Stimulated activated CD8-positive, alpha-beta memory T cell treated with anti-CD3 and anti-CD28 coated beads, Interleukin-4, amount 100 ng/mL, for 48 hours (primary cell): ENCODE measurements around the gene TBATA.

Experiments used
- DNase-seq: peaks from one replicate; pipeline ENCODE4 v3.0.0-alpha.2; 2020

Gene TBATA

DNA sequence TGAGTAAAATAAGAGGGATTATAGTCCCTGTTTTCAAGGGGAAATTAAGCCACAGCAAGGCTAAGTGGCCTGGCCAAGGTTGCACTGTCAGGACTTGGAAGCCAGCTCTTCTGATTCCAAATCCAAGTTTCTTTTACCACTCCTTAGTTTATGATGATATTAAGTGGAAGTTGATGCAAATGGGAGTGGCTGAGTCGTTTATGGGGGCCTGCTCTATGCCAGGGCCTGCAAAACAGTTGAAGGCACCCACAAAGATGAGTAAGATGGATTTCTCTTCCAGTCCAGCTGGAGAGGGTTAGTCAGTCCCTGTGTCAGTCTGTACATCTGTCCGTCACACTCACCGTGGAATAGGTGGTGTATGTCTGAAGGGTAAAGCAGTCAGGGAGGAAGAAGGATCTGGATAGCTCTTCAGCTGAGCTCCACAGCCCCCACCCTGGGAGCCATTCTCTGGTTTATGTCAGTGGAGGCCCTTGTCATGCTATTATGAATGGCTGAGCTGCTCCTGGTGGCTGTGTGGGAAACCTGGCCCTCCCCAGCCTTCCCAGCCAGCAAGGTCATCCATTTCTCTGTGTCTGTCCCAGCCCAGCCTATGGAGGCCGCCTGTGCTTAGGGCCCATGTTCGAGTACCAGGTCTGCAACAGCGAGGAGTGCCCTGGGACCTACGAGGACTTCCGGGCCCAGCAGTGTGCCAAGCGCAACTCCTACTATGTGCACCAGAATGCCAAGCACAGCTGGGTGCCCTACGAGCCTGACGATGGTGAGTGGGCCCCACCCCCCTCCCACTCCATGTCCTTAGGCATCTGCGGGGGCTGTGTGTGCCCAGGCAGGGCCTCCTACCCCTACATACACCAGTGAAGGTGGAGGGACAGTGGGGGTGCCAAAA, 44.5 kb downstream of the TBATA start:
- no peak for DNase-seq

DNA sequence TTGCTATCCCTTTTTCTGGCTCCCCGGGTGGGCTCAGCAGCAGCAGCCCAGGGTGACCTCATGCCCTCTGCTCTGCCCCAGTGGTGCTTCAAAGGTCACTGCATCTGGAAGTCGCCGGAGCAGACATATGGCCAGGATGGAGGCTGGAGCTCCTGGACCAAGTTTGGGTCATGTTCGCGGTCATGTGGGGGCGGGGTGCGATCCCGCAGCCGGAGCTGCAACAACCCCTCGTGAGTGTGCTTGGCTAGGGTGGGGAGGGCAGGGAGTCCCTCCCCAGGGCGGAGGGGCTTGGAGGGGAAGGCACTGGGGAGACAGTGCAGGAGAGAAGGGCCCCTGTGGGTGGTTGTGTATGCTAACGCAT, 46.4 kb downstream of the TBATA start:
- DNase-seq: no peak

DNA sequence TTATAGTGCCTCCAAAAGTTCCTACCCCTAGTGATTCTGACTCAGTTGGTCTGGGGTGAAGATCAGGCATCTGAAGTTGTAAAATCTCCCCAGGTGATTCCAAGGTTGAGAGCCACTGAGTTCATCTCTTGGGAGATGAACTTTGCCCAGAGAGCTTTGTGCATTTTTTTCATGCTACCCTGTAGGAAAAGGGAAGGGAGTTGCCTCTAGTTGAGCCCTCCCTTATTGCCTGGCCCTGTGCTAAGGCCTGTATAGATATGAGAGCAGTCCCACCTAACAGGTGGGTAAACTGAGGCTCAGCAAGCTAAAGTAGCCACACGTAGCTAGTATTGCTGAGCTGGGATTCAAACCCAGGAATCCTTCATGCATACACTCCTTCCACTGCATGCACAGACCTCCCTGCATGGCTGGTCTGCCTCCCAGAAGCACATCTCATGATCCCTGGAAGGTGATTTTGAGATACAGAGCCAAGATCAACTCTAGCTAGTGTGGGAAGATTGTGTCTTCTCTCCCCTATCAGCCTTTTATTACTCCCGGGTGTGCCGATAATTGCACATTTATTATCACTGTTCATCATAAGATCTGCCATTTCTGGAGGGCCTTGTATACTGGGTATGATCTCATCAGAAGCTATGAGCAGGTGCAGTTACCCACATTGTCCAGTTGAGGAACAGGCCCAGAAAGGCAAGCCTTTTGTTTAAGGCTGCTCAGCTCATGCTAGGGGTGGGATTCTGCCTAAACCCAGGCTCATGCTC, 47.0 kb downstream of the TBATA start:
- no peak for DNase-seq

DNA sequence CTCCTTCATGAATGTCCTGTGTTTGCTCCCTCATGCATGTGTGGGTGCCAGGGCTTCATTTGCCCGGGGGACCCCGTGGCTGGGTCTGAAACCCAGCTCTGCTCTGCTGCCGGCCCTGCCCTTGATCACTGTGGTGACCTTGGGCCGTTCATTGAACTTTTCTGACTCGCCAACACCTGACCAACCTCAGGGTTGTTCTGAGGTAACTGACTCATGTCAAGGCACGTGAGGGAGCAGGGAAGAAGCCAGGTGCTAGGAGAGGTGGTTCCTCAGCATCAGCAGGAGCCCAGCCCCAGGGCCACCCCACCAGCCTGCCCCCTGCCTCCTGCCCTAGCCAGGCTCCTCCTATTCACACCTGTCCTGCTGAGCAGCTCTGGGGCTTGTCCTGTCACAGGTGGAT, 47.9 kb downstream of the TBATA start:
- DNase-seq: no peak

DNA sequence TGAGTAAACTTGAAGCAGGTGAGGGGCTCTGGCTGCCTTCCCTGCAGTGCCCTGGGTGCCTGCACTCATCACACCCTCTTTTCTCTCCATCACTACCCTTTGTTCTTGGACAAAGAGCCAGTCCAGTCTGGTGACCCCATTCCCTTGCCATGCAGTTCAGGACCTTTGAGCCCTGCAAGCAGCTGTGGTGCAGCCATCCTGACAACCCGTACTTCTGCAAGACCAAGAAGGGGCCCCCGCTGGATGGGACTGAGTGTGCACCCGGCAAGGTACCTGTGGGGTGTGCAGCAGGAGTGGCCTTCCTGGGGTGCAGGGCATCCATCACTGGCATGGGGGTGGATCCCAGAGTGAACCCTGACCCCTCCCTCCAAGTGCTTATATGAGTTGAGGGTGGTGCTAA, 48.7 kb downstream of the TBATA start:
- no peak for DNase-seq

DNA sequence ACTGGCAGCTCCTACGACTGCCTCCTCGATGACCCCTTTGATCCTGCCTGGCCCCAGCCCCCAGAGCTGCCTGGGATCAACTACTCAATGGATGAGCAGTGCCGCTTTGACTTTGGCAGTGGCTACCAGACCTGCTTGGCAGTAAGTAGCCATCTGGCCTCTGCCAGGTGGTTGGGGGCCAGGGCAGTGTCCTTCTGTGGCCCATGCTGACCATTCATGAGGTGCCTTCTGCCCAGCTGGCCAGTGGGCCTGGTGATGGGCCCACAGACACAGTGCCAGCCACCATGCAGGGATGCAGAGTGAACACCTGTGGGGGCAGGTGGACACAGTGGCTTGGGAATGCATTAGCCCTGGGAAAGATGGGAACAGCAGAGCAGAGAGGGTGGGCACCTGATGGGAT, 50.0 kb downstream of the TBATA start:
- no peak for DNase-seq

DNA sequence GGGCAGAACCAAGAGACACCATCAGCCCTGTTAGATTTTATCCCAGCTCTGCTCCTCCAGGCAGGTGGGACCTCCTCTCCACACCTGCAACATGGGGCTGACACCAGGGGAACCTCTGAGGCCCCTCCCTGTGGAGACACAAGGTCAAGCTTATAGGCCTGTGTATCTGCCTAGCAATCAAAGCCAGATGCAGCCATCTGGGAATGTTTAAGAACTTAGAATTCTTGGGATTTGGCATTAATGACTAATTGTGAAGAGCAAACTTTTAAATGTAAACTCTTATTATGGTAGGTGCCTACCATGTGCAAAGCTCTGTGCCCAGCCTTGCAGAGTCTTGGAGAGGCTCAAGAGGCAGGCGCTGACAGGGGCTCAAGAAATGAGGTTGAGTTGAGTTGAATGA, 52.1 kb downstream of the TBATA start:
- DNase-seq: no peak

DNA sequence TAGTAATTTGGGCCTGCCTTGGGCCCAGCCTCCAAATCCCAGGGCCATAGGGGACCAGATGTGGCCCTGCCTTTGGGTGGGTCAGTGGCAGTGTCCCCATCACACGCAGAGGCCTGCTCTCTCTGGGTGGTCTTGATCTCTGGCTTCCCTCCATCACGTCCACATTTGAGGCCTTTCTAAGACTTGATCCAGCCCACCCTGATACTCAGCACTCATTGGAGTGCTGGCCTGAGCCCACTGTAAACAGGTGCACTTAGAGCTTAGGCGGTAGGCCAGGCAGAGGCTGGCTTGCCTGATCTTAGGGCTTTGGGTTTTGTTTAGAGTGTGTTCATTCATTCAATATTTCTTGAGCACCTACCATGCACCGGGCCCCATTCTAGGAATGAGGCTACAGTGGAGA, 52.6 kb downstream of the TBATA start:
- no peak for DNase-seq

DNA sequence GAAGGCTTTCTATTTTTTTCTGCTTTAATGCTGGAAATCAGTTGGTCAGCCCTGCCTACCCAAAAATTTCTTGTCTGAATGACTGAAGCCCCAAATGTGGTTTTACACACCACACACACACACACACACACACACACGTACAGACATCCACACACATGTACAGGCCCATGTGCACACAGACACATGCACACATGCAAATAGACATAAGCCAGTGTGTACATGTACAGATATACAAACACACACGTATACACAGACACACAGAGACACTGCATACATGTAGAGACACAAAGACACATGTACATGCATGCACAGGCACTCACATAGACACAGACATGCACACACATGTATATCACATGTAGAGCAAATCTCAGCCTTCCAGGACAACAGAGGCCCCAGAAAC, 54.2 kb downstream of the TBATA start:
- no peak for DNase-seq

DNA sequence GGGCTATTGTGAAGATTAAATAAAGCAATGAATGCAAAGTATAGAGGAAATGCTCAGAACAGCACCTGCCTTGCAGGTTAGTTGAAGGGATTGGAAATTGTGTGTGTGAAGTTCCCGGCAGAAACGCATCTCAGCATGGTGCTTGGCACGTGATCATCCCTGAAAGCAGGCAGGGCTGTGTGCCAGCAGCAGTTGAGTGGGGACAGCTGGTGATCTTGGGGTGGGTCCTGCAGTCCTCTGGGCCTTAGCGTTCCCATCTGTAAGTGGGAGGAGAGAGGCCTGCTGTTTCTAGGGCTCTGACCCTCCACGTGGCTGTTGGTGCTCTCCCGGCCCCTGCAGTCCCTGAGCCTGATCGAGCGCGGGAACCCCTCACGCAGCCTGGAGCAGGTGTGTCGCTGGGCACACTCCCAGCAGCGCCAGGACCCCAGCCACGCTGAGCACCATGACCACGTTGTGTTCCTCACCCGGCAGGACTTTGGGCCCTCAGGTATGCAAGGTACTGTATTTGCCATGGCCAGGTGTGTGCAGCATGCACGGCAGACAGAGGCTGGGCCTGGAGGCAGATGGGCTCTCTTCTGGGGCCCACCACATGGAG, 55.3 kb downstream of the TBATA start:
- DNase-seq: no peak

DNA sequence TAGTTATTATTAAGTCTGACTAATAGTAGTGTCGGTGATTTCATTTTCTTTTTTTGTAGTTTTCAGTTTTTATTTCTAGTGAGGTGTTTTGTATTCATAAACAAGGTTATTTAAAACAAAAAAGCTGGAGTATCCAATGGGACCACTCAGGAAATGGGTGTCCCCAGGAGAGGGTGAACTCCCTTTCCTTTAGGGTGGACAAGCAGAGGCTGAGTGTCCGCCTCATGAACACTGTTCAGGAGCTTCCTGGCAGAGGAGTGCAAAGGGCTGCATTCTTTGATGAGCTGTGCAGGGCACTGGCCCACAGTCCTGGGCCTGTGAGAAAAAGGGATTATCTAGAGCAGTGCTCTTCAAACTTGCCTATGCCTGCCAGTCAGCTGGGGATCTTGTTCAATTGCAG, 56.8 kb downstream of the TBATA start:
- no peak for DNase-seq

DNA sequence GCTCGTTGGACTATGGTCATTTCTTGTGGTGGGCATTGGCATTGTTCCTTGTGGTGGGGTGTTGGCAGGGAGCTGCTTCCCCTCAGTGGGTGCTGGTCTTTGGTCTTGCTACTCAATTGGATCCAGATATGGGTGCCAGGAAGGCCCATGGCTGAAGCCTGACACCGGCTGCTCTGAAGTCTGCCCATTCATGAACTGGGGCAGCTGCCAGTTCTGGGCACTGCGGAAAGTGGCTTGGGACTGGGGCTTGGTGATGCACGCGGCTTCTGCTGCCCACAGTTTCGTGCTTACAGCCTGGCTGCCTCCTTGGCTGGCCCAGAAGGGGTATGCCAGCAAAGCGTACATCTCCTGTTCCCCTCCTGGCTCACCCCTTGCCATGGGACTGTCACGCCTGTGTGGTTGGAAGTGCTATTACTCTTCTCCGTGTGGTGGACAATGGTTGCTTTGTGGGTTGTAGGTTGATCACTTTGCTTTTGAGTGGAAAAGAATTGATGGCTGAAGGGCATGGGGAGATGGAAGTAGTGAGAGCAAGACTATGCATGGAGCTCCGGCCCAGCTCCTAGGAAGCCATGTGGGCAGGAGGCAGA, 58.2 kb downstream of the TBATA start:
- DNase-seq: no peak

DNA sequence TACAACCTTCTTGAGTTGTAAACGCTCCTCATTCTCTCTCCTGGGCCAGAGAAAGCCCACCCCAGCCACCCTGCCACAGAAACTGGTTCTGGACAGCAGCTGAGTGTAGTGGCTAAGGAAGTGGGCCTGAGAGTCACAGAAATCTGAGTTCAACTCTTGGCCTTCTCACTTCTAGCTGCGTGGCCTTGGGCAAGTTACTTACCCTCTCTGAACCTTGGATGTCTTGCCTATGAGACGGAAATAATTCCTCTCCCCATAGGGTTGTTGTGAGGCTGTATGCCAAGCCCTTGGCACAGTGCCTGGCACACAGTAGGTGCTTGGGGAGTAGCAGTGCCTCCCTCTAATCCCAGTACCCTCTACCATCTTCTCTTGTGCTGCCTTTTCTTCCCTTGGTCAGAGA, 61.4 kb downstream of the TBATA start:
- no peak for DNase-seq

DNA sequence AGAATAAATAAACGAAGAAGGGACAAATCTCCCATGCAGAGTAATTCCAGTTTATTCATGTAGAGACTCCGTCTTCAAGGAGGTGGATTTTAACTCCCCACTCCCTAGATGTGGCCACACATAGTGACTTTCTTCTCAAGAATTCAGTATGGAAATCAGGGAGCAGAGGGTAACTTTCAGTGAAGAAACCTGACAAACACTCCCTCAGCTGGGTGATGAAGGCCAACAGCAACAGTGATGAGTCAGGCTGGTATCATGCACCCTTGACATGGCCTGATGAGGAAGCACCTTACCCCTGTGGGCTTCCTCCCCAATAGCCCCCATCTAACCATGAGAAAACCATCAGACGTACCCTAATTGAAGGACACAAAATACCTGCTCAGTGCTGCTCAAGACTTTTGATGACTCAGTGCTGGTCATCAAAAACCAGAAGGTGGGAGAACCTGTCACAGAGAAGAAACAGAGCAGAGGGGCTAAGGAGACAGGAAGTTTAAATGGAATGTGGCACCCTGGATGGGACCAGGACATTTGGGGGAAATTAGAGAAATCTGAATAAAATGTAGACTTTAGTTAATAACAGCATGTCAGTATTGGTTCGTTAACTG, 62.3 kb downstream of the TBATA start:
- no peak for DNase-seq
